HepG2 (cell line): ENCODE data around the gene AAMP. TPM values are rescaled to one million over a fixed set of nuclear protein-coding genes. Genes with fewer than 3 reads are reported as not detected.

Experiments
- ATF7 ChIP-seq, 2 experiments: fragments of 450-650 bp in 1 of 2; sonication (generic) in 1 of 2; formaldehyde crosslinking in 1 of 2; IDR thresholded peaks; 2 replicates each; pipeline versions ENCODE4 v1.4.0 to v1.6.1; 2016 to 2020; ENCODE audit warnings: antibody characterized with exemption in 1 of 2, mild to moderate bottlenecking in 1 of 2, missing genetic modification reagents in 1 of 2
- BCL3 ChIP-seq: sonication (generic); formaldehyde crosslinking; IDR thresholded peaks from 2 replicates; pipeline ENCODE4 v1.5.1; 2020; ENCODE audit warnings: mild to moderate bottlenecking, missing genetic modification reagents, moderate library complexity
- DZIP1 ChIP-seq: sonication (generic); formaldehyde crosslinking; IDR thresholded peaks from 2 replicates; pipeline ENCODE4 v1.5.0; 2020; ENCODE audit warnings: mild to moderate bottlenecking, missing genetic modification reagents
- FLYWCH1 ChIP-seq: sonication (generic); formaldehyde crosslinking; IDR thresholded peaks from 2 replicates; pipeline ENCODE4 v1.8.1; 2023; ENCODE audit warnings: mild to moderate bottlenecking, missing genetic modification reagents
- GPN1 ChIP-seq: sonication (generic); formaldehyde crosslinking; IDR thresholded peaks from 2 replicates; pipeline ENCODE4 v1.5.1; 2020; ENCODE audit warnings: missing genetic modification reagents, borderline replicate concordance
- MEIS2 ChIP-seq: sonication (generic); formaldehyde crosslinking; IDR thresholded peaks from 2 replicates; pipeline ENCODE4 v1.9.0; 2021; ENCODE audit warnings: mild to moderate bottlenecking, missing genetic modification reagents
- MLX ChIP-seq: IDR thresholded peaks from 2 replicates; pipeline ENCODE4 v1.6.1; 2016
- MXD1 ChIP-seq: sonication (generic); formaldehyde crosslinking; IDR thresholded peaks from 2 replicates; pipeline ENCODE4 v1.4.0; 2020; ENCODE audit warnings: mild to moderate bottlenecking, missing genetic modification reagents
- NFAT5 ChIP-seq: sonication (generic); formaldehyde crosslinking; IDR thresholded peaks from 2 replicates; pipeline ENCODE4 v1.4.0; 2020; ENCODE audit warnings: missing genetic modification reagents
- PAF1 ChIP-seq: IDR thresholded peaks from 2 replicates; pipeline ENCODE4 v1.6.1; 2016; ENCODE audit warnings: missing genetic modification reagents, missing compliant biosample characterization
- PITX1 ChIP-seq: sonication (generic); formaldehyde crosslinking; IDR thresholded peaks from 2 replicates; pipeline ENCODE4 v1.5.1; 2020; ENCODE audit warnings: mild to moderate bottlenecking, missing genetic modification reagents
- SRF ChIP-seq: IDR thresholded peaks from 2 replicates; pipeline ENCODE4 v1.6.1; 2011; ENCODE audit warnings: mild to moderate bottlenecking, low read depth, low read length, moderate library complexity
- TEAD2 ChIP-seq: sonication (generic); formaldehyde crosslinking; IDR thresholded peaks from 2 replicates; pipeline ENCODE4 v1.9.0; 2021; ENCODE audit warnings: missing genetic modification reagents
- ZMAT3 ChIP-seq: sonication (generic); formaldehyde crosslinking; conservative IDR thresholded peaks from 2 replicates; pipeline ENCODE4 v1.7.0; 2021; ENCODE audit warnings: missing genetic modification reagents
- ZNF3 ChIP-seq: IDR thresholded peaks from 2 replicates; pipeline ENCODE4 v1.7.0; 2017; ENCODE audit warnings: inconsistent platforms
- ZNF414 ChIP-seq: sonication (generic); formaldehyde crosslinking; IDR thresholded peaks from 2 replicates; pipeline ENCODE4 v1.5.0; 2020; ENCODE audit warnings: missing genetic modification reagents
- ZNF430 ChIP-seq: sonication (generic); formaldehyde crosslinking; IDR thresholded peaks from 2 replicates; pipeline ENCODE4 v1.9.0; 2021; ENCODE audit warnings: mild to moderate bottlenecking, missing genetic modification reagents
- polyA plus RNA-seq, 8 experiments: library from polyadenylated mRNA; depleted of rRNA in 3 of 8; stranded (reverse) in 7 of 8; unstranded in 1 of 8; fragments of >200 nt; fragmentation: Illumina TruSeq in 4 of 8; extraction: Trizol in 4 of 8; gene quantifications; 2 replicates each; pipeline versions ENCODE4 v1.2.1 to v1.2.3, GENCODE V29; 2011 to 2016; ENCODE audit warnings: low read depth in 4 of 8, missing spikeins in 1 of 8, mixed read lengths in 1 of 8; ENCODE audit not compliant: insufficient read depth in 1 of 8
- total RNA-seq, 5 experiments: library from RNA; depleted of rRNA; stranded (reverse); fragments of >200 nt; fragmentation: Illumina TruSeq; extraction: Trizol; gene quantifications; 2 replicates each; pipeline ENCODE4 v1.2.3, GENCODE V29; 2016; ENCODE audit warnings: low read depth in 1 of 5

The AAMP gene
- total and polyA plus RNA-seq, 2 of the 13 experiments (the other 11 are each of a cell fraction or from before 2014, with no cell fraction given): 110 to 186 TPM

- 0 out of 2 replicates have a peak, but pooled peaks have one; percentile 14 for TF ChIP-seq NFAT5
- no peak; the same call in 1 of the 2 replicates for TF ChIP-seq ZNF414 (CRISPR knock-in tag)
- TF ChIP-seq DZIP1 (CRISPR knock-in tag): no peak
- no peak for TF ChIP-seq ATF7 (IDR thresholded peaks at IDR 0.05)
- TF ChIP-seq ATF7 (CRISPR knock-in tag; IDR thresholded peaks at IDR 0.05): peak; percentile 63; the same call in 1 of the 2 replicates
- TF ChIP-seq MXD1 (CRISPR knock-in tag): peak; percentile 88
- TF ChIP-seq PITX1 (CRISPR knock-in tag): no peak
- no peak for TF ChIP-seq PAF1 (CRISPR knock-in tag)
- no peak; the same call in 1 of the 2 replicates for TF ChIP-seq ZNF3 (CRISPR knock-in tag)
- TF ChIP-seq BCL3 (CRISPR knock-in tag): peak; percentile 70
- TF ChIP-seq GPN1 (CRISPR knock-in tag): no peak
- peak; percentile 89 for TF ChIP-seq MEIS2
- no peak for TF ChIP-seq SRF
- peak; percentile 50; the same call in 1 of the 2 replicates for TF ChIP-seq ZMAT3 (CRISPR knock-in tag)
- TF ChIP-seq ZNF430: no peak
- TF ChIP-seq TEAD2: no peak
- no peak for TF ChIP-seq MLX
- no peak for TF ChIP-seq FLYWCH1 (CRISPR knock-in tag)
These were observed 53.1 kb downstream of the AAMP start, which contains the start of gene ARPC2 (continued) for GRCh38 chr2:218216674-218217359.
